PC-3 (cell line): ENCODE data around the gene FLNC. TPM values are rescaled to one million over a fixed set of nuclear protein-coding genes. Genes with fewer than 3 reads are reported as not detected.

Experiments used
- ATAC-seq: fragments of 200-7000 bp; cut with Tn5 transposase; 2 replicates; pipeline ENCODE4 v1.9.1; 2020; ENCODE audit warnings: mild to moderate bottlenecking, moderate library complexity
- BruUV-seq: library from RNA; stranded (reverse); fragments of 400-500 nt; replicated peaks from 2 replicates; lab custom pipeline; 2021; lab: Mats Ljungman, UMichigan
- CTCF ChIA-PET: fragments of 300-600 bp; sonication (Branson Sonifier 250); formaldehyde crosslinking; loops from one replicate; lab custom pipeline; 2022; ENCODE audit warnings: antibody characterized with exemption; lab: Charles Lee
- POLR2A ChIA-PET: fragments of 300-600 bp; sonication (Branson Sonifier 250); formaldehyde crosslinking; loops from one replicate; lab custom pipeline; 2022; ENCODE audit warnings: antibody characterized with exemption; ENCODE audit not compliant: unreplicated experiment; lab: Charles Lee
- DNase-seq: peaks from one replicate; pipeline ENCODE4 v3.0.0-alpha.2; 2015
- H2AFZ ChIP-seq: fragments of 300-600 bp; sonication (generic); 2 replicates; pipeline ENCODE4 v1.6.0; 2016; ENCODE audit warnings: antibody characterized with exemption, low read length
- H3F3A ChIP-seq: fragments of 300-600 bp; sonication (generic); one replicate; pipeline ENCODE4 v1.6.0; 2017; ENCODE audit warnings: antibody characterized with exemption, low read length, control low read depth, mild to moderate bottlenecking; ENCODE audit not compliant: unreplicated experiment
- H3K27ac ChIP-seq: fragments of 300-600 bp; sonication (generic); 2 replicates; pipeline ENCODE4 v1.5.1; 2016; ENCODE audit warnings: mild to moderate bottlenecking, low read length
- H3K27me3 ChIP-seq: fragments of 300-600 bp; sonication (generic); 2 replicates; pipeline ENCODE4 v1.6.1; 2016; ENCODE audit warnings: low read length, mixed read lengths
- H3K36me3 ChIP-seq: fragments of 300-600 bp; sonication (generic); 2 replicates; pipeline ENCODE4 v1.6.1; 2016; ENCODE audit warnings: low read depth, mixed run types, low read length, mixed read lengths
- H3K4me1 ChIP-seq: fragments of 300-600 bp; sonication (generic); 2 replicates; pipeline ENCODE4 v1.5.1; 2016; ENCODE audit warnings: low read length; ENCODE audit not compliant: insufficient read depth
- H3K4me2 ChIP-seq: fragments of 300-600 bp; sonication (generic); 2 replicates; pipeline ENCODE4 v1.6.0; 2016; ENCODE audit warnings: low read length
- H3K4me3 ChIP-seq: fragments of 300-600 bp; sonication (generic); 2 replicates; pipeline ENCODE4 v1.5.1; 2016; ENCODE audit warnings: mild to moderate bottlenecking, low read length, mixed read lengths
- H3K79me2 ChIP-seq: fragments of 300-600 bp; sonication (generic); 2 replicates; pipeline ENCODE4 v1.6.1; 2017; ENCODE audit warnings: low read length, mixed read lengths
- H3K9ac ChIP-seq: fragments of 300-600 bp; sonication (generic); 2 replicates; pipeline ENCODE4 v1.6.0; 2016; ENCODE audit warnings: mild to moderate bottlenecking, low read length
- H3K9me2 ChIP-seq: fragments of 300-600 bp; sonication (generic); replicated peaks from 2 replicates; pipeline ENCODE4 v1.6.1; 2016; ENCODE audit warnings: mixed run types, low read length, mixed read lengths
- H3K9me3 ChIP-seq: fragments of 300-600 bp; sonication (generic); 2 replicates; pipeline ENCODE4 v1.6.1; 2016; ENCODE audit warnings: low read length, mixed read lengths
- H4K20me1 ChIP-seq: fragments of 300-600 bp; sonication (generic); 2 replicates; pipeline ENCODE4 v1.6.1; 2016; ENCODE audit warnings: low read length, mixed read lengths
- CTCF ChIP-seq: fragments of 300-600 bp; sonication (generic); conservative IDR thresholded peaks from 2 replicates; pipeline ENCODE4 v1.5.1; 2017; ENCODE audit warnings: antibody characterized with exemption, low read depth, mild to moderate bottlenecking, low read length
- EZH2 ChIP-seq: fragments of 300-600 bp; sonication (generic); IDR thresholded peaks from one replicate; pipeline ENCODE4 v1.6.1; 2017; ENCODE audit warnings: antibody characterized with exemption, mild to moderate bottlenecking, low read length; ENCODE audit not compliant: unreplicated experiment
- EZH2phosphoT487 ChIP-seq: fragments of 300-600 bp; sonication (generic); IDR thresholded peaks from 2 replicates; pipeline ENCODE4 v1.6.1; 2018; ENCODE audit warnings: mild to moderate bottlenecking, antibody characterized with exemption, low read length, borderline replicate concordance
- intact Hi-C: fragments of 100-400 bp; cut with micrococcal nuclease; formaldehyde crosslinking; loops from 2 replicates; pipeline ENCODE4 v1.9.0; 2023
- total RNA-seq: library from RNA; depleted of rRNA; stranded (reverse); fragments of >200 nt; gene quantifications from 2 replicates; pipeline ENCODE4 v1.2.3, GENCODE V29; 2014

FLNC gene
- total RNA-seq, 1 experiment from 2014 or later = 88.7 TPM

GRCh38 chr7:128903621-128904361 is 73.6 kb downstream of the FLNC start:
- ChIA-PET CTCF (interaction anchor here (0.5 to 0.7 kb wide), 2 partner anchors 23 to 188 kb away, joined by 3 to 8 read pairs; no protein-coding TSS in a partner anchor), POLR2A (interaction anchor here (0.6 to 0.7 kb wide), 2 partner anchors 162 to 449 kb away, joined by 3 to 4 read pairs; no protein-coding TSS in a partner anchor)
- intact Hi-C loops = loop anchor here (1.0 kb wide), 1 partner anchor 188 kb away; no protein-coding TSS in a partner anchor
- Histone ChIP-seq H3K9me3 (no peaks in the 10 kb centered on the region), H3K27me3 (no peaks in the 10 kb centered on the region), H3K27ac (no peak overlapping the region), H3K4me2 (no peak overlapping the region), H3K4me1 (peaks cover 11% of the 10 kb centered on the region; the same call in 1 of the 2 replicates), H2AFZ (no peak overlapping the region), H3K9ac (no peak overlapping the region), H3K36me3 (no peaks in the 10 kb centered on the region), H4K20me1 (no peaks in the 10 kb centered on the region), H3K79me2 (no peaks in the 10 kb centered on the region), H3K4me3 (no peak overlapping the region), H3K9me2 (no peaks in the 10 kb centered on the region), H3F3A (no peaks in the 10 kb centered on the region)
- BruUV-seq = no TSS peak
- ATAC-seq = no peak
- no peak for TF ChIP-seq EZH2phosphoT487
- no peak for TF ChIP-seq EZH2
- no peak for DNase-seq

DNA sequence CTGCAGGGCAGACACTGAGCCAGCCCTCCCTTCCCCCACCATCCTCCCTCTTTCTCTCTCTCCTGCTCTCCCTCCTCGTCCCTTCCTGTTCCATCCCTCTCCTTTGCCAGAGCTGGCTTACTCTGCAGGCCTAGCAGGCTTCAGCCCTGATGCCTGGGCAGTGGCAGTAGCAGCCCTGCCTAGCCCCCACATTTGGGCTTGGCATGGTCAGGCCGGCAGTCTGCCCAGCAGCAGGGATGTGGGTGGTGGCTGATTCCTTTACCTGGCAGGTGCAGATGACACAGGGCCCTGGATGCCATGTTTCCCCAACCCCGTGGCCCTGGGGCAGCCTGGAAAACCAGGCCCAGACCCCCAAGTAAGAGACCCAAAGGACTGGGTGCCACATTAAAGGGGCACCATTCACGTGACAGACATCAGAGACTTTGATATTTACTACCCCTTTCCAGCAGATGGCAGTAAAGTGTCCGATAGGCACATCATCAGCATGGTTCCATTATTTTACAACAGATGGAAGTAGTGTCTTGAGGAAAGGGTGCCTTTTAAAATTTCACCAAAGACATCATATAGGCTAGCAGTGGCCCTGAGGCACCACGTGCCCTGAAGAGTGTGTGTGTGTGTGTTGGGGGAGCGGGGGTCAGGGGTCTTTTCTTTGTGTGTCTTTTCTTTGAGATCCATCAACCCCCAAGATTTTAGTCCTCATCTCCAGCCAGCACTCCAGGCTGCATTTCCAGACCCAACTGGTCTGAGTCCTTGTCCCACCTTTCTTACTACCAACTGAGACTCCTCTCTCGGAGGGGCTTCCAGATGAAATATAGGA is 74.4 kb downstream of the FLNC start:
- ChIA-PET POLR2A (no interaction called here), CTCF (interaction anchor here (0.5 kb wide), 1 partner anchor 24 kb away, joined by 8 read pairs; no protein-coding TSS in a partner anchor)
- DNase-seq (peak; percentile 68), ATAC-seq (peak; percentile 59)
- H3K4me2 ChIP-seq = no peak overlapping the region
- no TSS peak for BruUV-seq
- no peak overlapping the region for H3K9ac ChIP-seq
- H3K4me1 ChIP-seq = peaks cover 11% of the 10 kb centered on the region; the same call in 1 of the 2 replicates
- H3K27ac ChIP-seq = no peak overlapping the region
- intact Hi-C loops = loop anchor here (1.0 kb wide), 1 partner anchor 187 kb away; no protein-coding TSS in a partner anchor
- H3K36me3 ChIP-seq = no peaks in the 10 kb centered on the region
- TF ChIP-seq EZH2 (no peak), EZH2phosphoT487 (no peak), CTCF (peak; percentile 81)
- H3F3A ChIP-seq = no peaks in the 10 kb centered on the region
- H3K9me2 ChIP-seq = no peaks in the 10 kb centered on the region
- H3K4me3 ChIP-seq = no peak overlapping the region
- no peaks in the 10 kb centered on the region for H3K9me3 ChIP-seq
- peak overlapping the region; percentile 20; the same call in 1 of the 2 replicates for H2AFZ ChIP-seq
- H4K20me1 ChIP-seq = no peaks in the 10 kb centered on the region
- no peaks in the 10 kb centered on the region for H3K27me3 ChIP-seq
- H3K79me2 ChIP-seq = no peaks in the 10 kb centered on the region
